Prostate gland (tissue), 2 donors: ENCODE measurements around the gene PDYN. TPM values are rescaled to one million over a fixed set of nuclear protein-coding genes. Genes with fewer than 3 reads are reported as not detected.
A peak's percentile ranks its signal among the peaks of the same experiment; 100 is the strongest.

Source experiments
- DNase-seq: peaks from one replicate; pipeline ENCODE4 v3.0.0-alpha.2; 2019; ENCODE audit warnings: low spot score
- H3K27ac ChIP-seq, 2 donors: fragments of 200-600 bp; sonication (generic); 2 replicates each; pipeline ENCODE4 v1.5.1; 2017 to 2019
- H3K27me3 ChIP-seq: fragments of 200-600 bp; sonication (generic); replicated peaks from 2 replicates; pipeline ENCODE4 v1.5.1; 2019; ENCODE audit not compliant: insufficient read depth
- H3K36me3 ChIP-seq, 2 donors: fragments of 200-600 bp; sonication (generic); 1 replicate in 1 of 2; 2 replicates in 1 of 2; pipeline versions ENCODE4 v1.5.1 to v1.8.1; 2017 to 2019
- H3K4me1 ChIP-seq: fragments of 200-600 bp; sonication (generic); replicated peaks from 2 replicates; pipeline ENCODE4 v1.5.1; 2019
- H3K4me3 ChIP-seq, 2 donors: fragments of 200-600 bp; sonication (generic); 2 replicates each; pipeline ENCODE4 v1.5.1; 2017 to 2019
- H3K9me3 ChIP-seq: fragments of 200-600 bp; sonication (generic); 2 replicates; pipeline ENCODE4 v1.5.1; 2017
- POLR2A ChIP-seq: fragments of 450-650 bp; IDR thresholded peaks from one replicate; pipeline ENCODE4 v1.6.1; 2016; ENCODE audit warnings: antibody characterized with exemption, mild to moderate bottlenecking
- POLR2AphosphoS5 ChIP-seq: sonication (generic); formaldehyde crosslinking; IDR thresholded peaks from one replicate; pipeline ENCODE4 v1.6.1; 2017; ENCODE audit warnings: antibody characterized with exemption
- WGBS: methylation state at CpG from one replicate; pipeline ENCODE4 v1.1.5; 2018; 5-methylcytosine and 5-hydroxymethylcytosine counted together
- intact Hi-C: fragments of 100-400 bp; cut with DNase I; formaldehyde crosslinking; loops from one replicate; pipeline ENCODE4 v1.14.2; 2022
- total RNA-seq, 2 donors: library from RNA; depleted of rRNA; stranded (reverse); fragments of >200 nt; gene quantifications; one replicate each; pipeline ENCODE4 v1.1.0, GENCODE V29; 2016
- TF ChIP-seq, protein P1 (sequence below), 4 experiments: fragments of 200-600 bp in 2 of 4; fragments of 450-650 bp in 2 of 4; sonication (generic) in 2 of 4; IDR thresholded peaks; 1 replicate in 3 of 4; 2 replicates in 1 of 4; pipeline ENCODE4 v1.5.1; 2016 to 2019; ENCODE audit warnings: antibody characterized with exemption in 4 of 4, mild to moderate bottlenecking in 2 of 4, moderate library complexity in 2 of 4

Gene PDYN
- total RNA-seq, 2 donors from 2014 or later = 0.28 TPM; not detected in 1

DNA sequence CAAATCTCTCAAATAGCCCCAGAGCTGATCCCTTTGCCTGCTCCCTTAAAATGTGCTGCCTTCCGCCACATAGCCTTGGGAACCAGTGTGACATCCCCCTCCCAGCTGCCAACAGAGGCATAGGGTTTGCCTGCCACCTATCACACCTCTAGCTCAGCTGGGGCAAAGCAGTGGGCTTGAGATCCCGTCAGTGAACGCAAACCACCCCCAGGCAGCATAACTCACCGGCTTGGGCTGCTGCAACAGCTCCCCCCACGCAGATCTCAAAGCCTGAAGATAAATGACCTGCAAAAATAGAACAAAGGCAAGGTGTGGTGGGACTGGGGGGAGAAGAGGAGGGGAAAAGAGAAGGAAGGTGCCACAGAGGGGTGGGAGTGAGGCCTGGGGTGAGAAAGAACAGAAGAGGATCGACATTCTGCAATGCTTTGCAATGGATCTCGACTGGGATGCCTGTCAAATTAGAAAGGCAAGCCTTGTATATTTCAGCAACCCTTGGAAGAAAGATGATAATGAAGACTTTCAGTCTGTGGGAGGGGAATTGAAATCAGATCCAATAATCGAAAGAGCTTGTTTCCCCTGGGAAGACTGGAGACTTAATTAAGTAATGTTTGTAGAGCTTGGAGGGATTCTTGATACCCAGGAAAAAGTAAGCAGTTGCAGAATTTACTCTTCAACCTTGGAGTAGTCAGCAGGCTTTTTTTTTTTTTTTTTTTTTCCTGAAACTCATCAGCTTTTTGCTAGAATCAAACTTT is 1.3 kb downstream of the PDYN start:
- Histone ChIP-seq H3K4me3 (no peak overlapping the region), H3K36me3 (no peaks in the 10 kb centered on the region), H3K27ac (no peak overlapping the region), H3K9me3 (no peaks in the 10 kb centered on the region), H3K27me3 (peaks cover 7% of the 10 kb centered on the region), H3K4me1 (no peaks in the 10 kb centered on the region)
- DNase-seq = no peak
- TF ChIP-seq POLR2A = no peak
- TF ChIP-seq, protein P1, sequence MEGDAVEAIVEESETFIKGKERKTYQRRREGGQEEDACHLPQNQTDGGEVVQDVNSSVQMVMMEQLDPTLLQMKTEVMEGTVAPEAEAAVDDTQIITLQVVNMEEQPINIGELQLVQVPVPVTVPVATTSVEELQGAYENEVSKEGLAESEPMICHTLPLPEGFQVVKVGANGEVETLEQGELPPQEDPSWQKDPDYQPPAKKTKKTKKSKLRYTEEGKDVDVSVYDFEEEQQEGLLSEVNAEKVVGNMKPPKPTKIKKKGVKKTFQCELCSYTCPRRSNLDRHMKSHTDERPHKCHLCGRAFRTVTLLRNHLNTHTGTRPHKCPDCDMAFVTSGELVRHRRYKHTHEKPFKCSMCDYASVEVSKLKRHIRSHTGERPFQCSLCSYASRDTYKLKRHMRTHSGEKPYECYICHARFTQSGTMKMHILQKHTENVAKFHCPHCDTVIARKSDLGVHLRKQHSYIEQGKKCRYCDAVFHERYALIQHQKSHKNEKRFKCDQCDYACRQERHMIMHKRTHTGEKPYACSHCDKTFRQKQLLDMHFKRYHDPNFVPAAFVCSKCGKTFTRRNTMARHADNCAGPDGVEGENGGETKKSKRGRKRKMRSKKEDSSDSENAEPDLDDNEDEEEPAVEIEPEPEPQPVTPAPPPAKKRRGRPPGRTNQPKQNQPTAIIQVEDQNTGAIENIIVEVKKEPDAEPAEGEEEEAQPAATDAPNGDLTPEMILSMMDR (IDR thresholded peaks at IDR 0.05) = no peak
- no peak for TF ChIP-seq POLR2AphosphoS5
- WGBS = 28% methylated on average over 8 of the region's 8 CpGs
- intact Hi-C loops = no loop called here

DNA sequence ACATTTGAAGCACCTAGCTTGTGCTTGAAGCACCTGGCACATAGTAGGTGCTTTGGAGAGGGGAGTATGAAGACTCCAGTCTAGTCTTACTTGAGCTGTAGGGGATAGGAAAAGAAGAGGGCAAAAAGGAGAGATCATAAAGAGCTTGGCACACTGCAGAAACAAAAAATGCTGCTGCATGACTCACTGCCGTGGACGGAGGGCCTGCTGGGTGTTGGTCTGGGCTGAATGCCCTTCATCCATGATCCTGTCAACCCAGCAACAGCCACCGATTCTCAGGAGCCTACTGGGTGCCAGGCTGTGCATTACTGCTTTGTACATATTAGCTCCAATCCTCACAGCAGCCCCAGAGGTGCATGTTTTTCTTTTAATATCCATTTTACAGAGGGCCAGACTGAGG is 6.0 kb downstream of the PDYN start:
- no peaks in the 10 kb centered on the region for H3K4me1 ChIP-seq
- 25% methylated on average over 3 of the region's 3 CpGs for WGBS
- no peak for DNase-seq
- no peaks in the 10 kb centered on the region for H3K36me3 ChIP-seq
- TF ChIP-seq POLR2A = no peak
- TF ChIP-seq, protein P1 (IDR thresholded peaks at IDR 0.05) = no peak
- TF ChIP-seq POLR2AphosphoS5 = no peak
- no peak overlapping the region for H3K4me3 ChIP-seq
- H3K27me3 ChIP-seq = peaks cover 2% of the 10 kb centered on the region
- H3K27ac ChIP-seq = no peak overlapping the region
- no peaks in the 10 kb centered on the region for H3K9me3 ChIP-seq
- intact Hi-C loops = no loop called here

DNA sequence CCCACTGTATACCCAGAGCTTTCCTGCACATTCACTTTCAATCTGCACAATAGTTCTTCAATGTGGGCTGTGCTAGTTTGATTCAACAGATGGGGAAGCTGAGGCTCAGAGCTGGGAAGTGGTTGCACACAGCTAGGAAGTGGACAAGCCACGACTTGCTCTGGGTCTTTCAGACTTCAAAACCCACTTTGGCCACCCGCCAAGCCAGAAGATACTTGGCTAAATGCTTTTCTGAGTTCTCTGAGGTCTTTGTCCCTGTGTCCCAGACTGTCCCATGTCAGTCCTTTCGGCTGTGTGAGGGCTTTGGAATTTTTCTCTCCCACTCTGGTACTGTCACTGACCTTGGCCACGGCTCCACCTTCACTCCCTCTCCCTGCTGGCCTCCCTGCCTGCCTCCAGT is 10.6 kb downstream of the PDYN start:
- Histone ChIP-seq H3K27ac (no peak overlapping the region), H3K9me3 (no peaks in the 10 kb centered on the region), H3K4me3 (no peak overlapping the region), H3K27me3 (peaks cover 4% of the 10 kb centered on the region), H3K4me1 (no peaks in the 10 kb centered on the region), H3K36me3 (no peaks in the 10 kb centered on the region)
- 41% methylated on average over 4 of the region's 4 CpGs for WGBS
- peak; percentile 5 for DNase-seq
- TF ChIP-seq POLR2A = no peak
- intact Hi-C loops = no loop called here

DNA sequence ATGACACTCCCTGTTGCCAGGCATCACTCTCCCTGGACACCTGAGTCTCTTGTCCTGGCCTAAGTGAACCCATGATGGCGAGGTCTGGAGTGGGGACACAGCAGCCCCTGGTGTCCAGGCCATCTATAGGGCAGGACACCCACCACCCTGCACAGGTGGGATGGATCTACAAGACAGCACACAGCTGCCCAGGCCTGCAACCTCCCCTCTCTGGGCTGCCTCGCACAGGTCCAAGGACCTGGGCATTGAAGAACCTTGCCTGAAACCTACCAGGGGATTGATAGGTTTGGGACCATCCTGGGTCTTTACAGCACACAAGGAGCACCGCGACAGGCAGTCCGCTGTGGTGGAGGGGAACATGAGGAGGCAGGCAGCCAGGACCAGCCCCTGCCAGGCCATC is 11.2 kb downstream of the PDYN start:
- whole genome bisulfite sequencing = 84% methylated on average over 4 of the region's 5 CpGs
- Histone ChIP-seq H3K27me3 (peaks cover 4% of the 10 kb centered on the region), H3K9me3 (no peaks in the 10 kb centered on the region), H3K36me3 (no peaks in the 10 kb centered on the region), H3K27ac (no peak overlapping the region), H3K4me1 (no peaks in the 10 kb centered on the region), H3K4me3 (no peak overlapping the region)
- DNase-seq = no peak
- TF ChIP-seq POLR2AphosphoS5 (no peak), POLR2A (no peak)
- TF ChIP-seq, protein P1 (IDR thresholded peaks at IDR 0.05) = no peak
- intact Hi-C loops = no loop called here

DNA sequence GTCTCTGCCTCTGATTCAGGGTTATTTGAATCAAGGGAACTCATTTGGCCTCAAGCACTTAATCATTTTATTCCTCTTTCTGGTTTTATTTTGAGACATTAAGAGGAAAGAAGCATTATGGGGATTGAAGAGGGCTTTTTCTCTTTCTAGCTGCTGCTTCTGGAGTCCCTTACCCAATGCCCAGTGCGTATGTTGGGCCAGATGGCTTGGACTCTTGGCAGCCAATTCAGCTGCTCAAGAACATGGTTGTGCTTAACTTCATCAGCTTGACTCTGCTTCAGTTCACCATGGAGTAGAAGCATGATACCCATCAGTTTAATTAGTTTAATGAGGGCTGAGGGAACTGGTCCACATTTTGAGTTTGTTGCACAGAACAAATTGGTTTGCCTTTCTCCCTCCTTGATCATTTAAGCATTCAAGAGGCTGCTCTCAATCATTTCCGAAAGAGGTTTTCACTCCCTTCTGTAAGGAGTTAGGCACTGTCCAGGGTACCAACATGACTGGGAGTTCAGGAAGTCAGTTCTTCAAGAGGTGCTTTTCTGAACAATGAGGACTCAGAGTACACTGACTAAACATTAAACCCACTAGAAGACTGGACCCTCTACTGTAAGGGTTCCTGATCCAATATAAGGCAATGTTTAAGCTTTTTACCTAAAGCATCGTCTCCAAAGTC is 14.6 kb downstream of the PDYN start:
- H3K4me1 ChIP-seq = no peaks in the 10 kb centered on the region
- no peak overlapping the region for H3K27ac ChIP-seq
- 73% methylated on average over 3 of the region's 3 CpGs for WGBS
- intact Hi-C loops = no loop called here
- no peaks in the 10 kb centered on the region for H3K9me3 ChIP-seq
- no peak overlapping the region for H3K4me3 ChIP-seq
- no peak for TF ChIP-seq POLR2AphosphoS5
- no peak for TF ChIP-seq POLR2A
- TF ChIP-seq, protein P1 (IDR thresholded peaks at IDR 0.05) = no peak
- no peak for DNase-seq
- no peaks in the 10 kb centered on the region for H3K36me3 ChIP-seq
- peaks cover 2% of the 10 kb centered on the region for H3K27me3 ChIP-seq
